ENCODE measurements around the gene BCL6. TPM values are rescaled to one million over a fixed set of nuclear protein-coding genes. Genes with fewer than 3 reads are reported as not detected.

BCL6 gene
- total and polyA plus RNA-seq, 10 of the 15 experiments (the other 5 are each of a cell fraction or from before 2014, with no cell fraction given) = 0.04 to 0.85 (median 0.15) TPM

GRCh38 chr3:187729598-187729997 is 15.7 kb downstream of the BCL6 start (continued):
- no peak for TF ChIP-seq BCLAF1 (IDR thresholded peaks at IDR 0.05)
- TF ChIP-seq JUNB (IDR thresholded peaks at IDR 0.05) = no peak

GRCh38 chr3:187728940-187729583 is 16.2 kb downstream of the BCL6 start:
- peaks cover 0 to 3% of the 10 kb centered on the region in 2 experiments; a peak in 3 of 4 replicates for H3K27me3 ChIP-seq (replicated peaks in 1 of 2; ENCODE audit: control insufficient read depth in 2 of 2, insufficient read depth in 2 of 2, low read length in 1 of 2)
- no peaks in the 10 kb centered on the region; a peak in 1 of 4 replicates for H3K36me3 ChIP-seq (ENCODE audit: control insufficient read depth in 2 of 2, insufficient read depth in 2 of 2, low read length in 1 of 2)
- ChIA-PET POLR2A (no interaction called here), SMC1A (ENCODE audit: uncharacterized antibody, unreplicated experiment) (no interaction called here), RAD21 (ENCODE audit: unreplicated experiment) (no interaction called here), CTCF (no interaction called here)
- H3K79me2 ChIP-seq (ENCODE audit: control insufficient read depth, insufficient read depth, low read length) = no peaks in the 10 kb centered on the region
- intact Hi-C loops (cut with micrococcal nuclease; ENCODE audit: unreplicated experiment) = no loop called here
- no peak overlapping the region for H3K27ac ChIP-seq (ENCODE audit: control insufficient read depth, insufficient read depth)
- 32% methylated on average over 13 of the region's 13 CpGs for WGBS (ENCODE audit: insufficient coverage, insufficient replicate concordance, low lambda C conversion rate, missing lambda C conversion rate)
- H3K4me3 ChIP-seq = no peak overlapping the region
- no peak for FAIRE-seq
- H3K9ac ChIP-seq (ENCODE audit: control insufficient read depth, insufficient read depth, low read length) = no peak overlapping the region
- H3K4me1 ChIP-seq (ENCODE audit: control insufficient read depth, insufficient read depth, low read length) = no peaks in the 10 kb centered on the region
- no peak for ATAC-seq
- no peak overlapping the region for H3K4me2 ChIP-seq (ENCODE audit: control insufficient read depth, insufficient read depth)
- in situ Hi-C loops (cut with MboI) = no loop called here
- H2AFZ ChIP-seq (ENCODE audit: control insufficient read depth, low read depth, low read length) = no peak overlapping the region
- H4K20me1 ChIP-seq (ENCODE audit: control insufficient read depth, insufficient read depth) = no peaks in the 10 kb centered on the region
- no peak for DNase-seq (ENCODE audit: low read depth, low spot score)
- no TSS peak for BruUV-seq (replicated peaks)
- no peak for TF ChIP-seq PAX8 (IDR thresholded peaks at IDR 0.05)
- TF ChIP-seq NFYB (IDR thresholded peaks at IDR 0.05; ENCODE audit: insufficient read depth, low read depth, low read length) = no peak
- TF ChIP-seq ZBTB11 (CRISPR knock-in tag; IDR thresholded peaks at IDR 0.05) = no peak
- TF ChIP-seq PKNOX1 (IDR thresholded peaks at IDR 0.05) = no peak
- no peak for TF ChIP-seq IRF4 (IDR thresholded peaks at IDR 0.05; ENCODE audit: low read depth, low read length)
- TF ChIP-seq GATAD2B (conservative IDR thresholded peaks at IDR 0.05; ENCODE audit: low read depth) = no peak
- no peak for TF ChIP-seq TBL1XR1 (IDR thresholded peaks at IDR 0.05; ENCODE audit: low read depth, low read length)
- no peak for TF ChIP-seq CEBPB (IDR thresholded peaks at IDR 0.05; ENCODE audit: borderline replicate concordance in 1 of 2, low read depth in 2 of 2, low read length in 2 of 2)
- TF ChIP-seq TCF7 (IDR thresholded peaks at IDR 0.05; ENCODE audit: borderline replicate concordance) = no peak
- no peak for TF ChIP-seq PAX5 (IDR thresholded peaks at IDR 0.05; ENCODE audit: borderline replicate concordance, low read depth, low read length)
- no peak for TF ChIP-seq FOS (IDR thresholded peaks at IDR 0.05; ENCODE audit: borderline replicate concordance, extremely low read depth, insufficient read length)
- TF ChIP-seq HSF1 (IDR thresholded peaks at IDR 0.05; ENCODE audit: low read depth, low read length) = no peak
- no peaks in the 10 kb centered on the region for H3K9me3 ChIP-seq (replicated peaks; ENCODE audit: control insufficient read depth, insufficient read depth, low read length)
